Immature natural killer cell (primary cell): ENCODE measurements around the gene ZYG11A. TPM values are rescaled to one million over a fixed set of nuclear protein-coding genes. Genes with fewer than 3 reads are reported as not detected.
"Not testable (repeated sequence)": the region's sequence is repeated elsewhere in the genome, so short reads cannot be mapped to it uniquely, and the experiment has no call there.

Experiments
- DNase-seq, 3 donors: peaks; one replicate each; pipeline ENCODE4 v3.0.0; 2022; ENCODE audit warnings: mixed read lengths in 1 of 3
- H3K27ac Mint-ChIP-seq, 6 donors: one replicate each; pipeline ENCODE4 v1.8.0; 2020; ENCODE audit warnings: mixed read lengths in 6 of 6, mild to moderate bottlenecking in 5 of 6, inconsistent platforms in 4 of 6, moderate library complexity in 3 of 6
- H3K27me3 Mint-ChIP-seq, 3 donors: one replicate each; pipeline ENCODE4 v1.8.0; 2020 to 2021; ENCODE audit warnings: low read depth in 3 of 3, mild to moderate bottlenecking in 3 of 3, mixed read lengths in 3 of 3, moderate library complexity in 3 of 3, inconsistent platforms in 1 of 3
- H3K36me3 Mint-ChIP-seq, 3 donors: one replicate each; pipeline ENCODE4 v1.8.0; 2020; ENCODE audit warnings: mixed read lengths in 3 of 3, inconsistent platforms in 2 of 3, mild to moderate bottlenecking in 2 of 3
- H3K4me1 Mint-ChIP-seq, 2 donors: one replicate each; pipeline ENCODE4 v1.8.0; 2020; ENCODE audit warnings: inconsistent platforms in 2 of 2, mild to moderate bottlenecking in 2 of 2, mixed read lengths in 2 of 2, moderate library complexity in 1 of 2
- H3K4me3 Mint-ChIP-seq, 5 donors: one replicate each; pipeline ENCODE4 v1.8.0; 2020; ENCODE audit warnings: mild to moderate bottlenecking in 5 of 5, mixed read lengths in 5 of 5, inconsistent platforms in 3 of 5, moderate library complexity in 3 of 5
- H3K9me3 Mint-ChIP-seq, 6 donors: one replicate each; pipeline ENCODE4 v1.8.0; 2020; ENCODE audit warnings: mild to moderate bottlenecking in 6 of 6, mixed read lengths in 6 of 6, inconsistent platforms in 4 of 6, moderate library complexity in 3 of 6
- polyA plus RNA-seq, 3 donors: library from polyadenylated mRNA; unstranded; fragments of 300-500 nt; fragmentation: Illumina TruSeq; gene quantifications; one replicate each; pipeline ENCODE4 v1.2.3, GENCODE V29; 2021

The ZYG11A gene
- polyA plus RNA-seq, 3 donors from 2014 or later: not detected

DNA sequence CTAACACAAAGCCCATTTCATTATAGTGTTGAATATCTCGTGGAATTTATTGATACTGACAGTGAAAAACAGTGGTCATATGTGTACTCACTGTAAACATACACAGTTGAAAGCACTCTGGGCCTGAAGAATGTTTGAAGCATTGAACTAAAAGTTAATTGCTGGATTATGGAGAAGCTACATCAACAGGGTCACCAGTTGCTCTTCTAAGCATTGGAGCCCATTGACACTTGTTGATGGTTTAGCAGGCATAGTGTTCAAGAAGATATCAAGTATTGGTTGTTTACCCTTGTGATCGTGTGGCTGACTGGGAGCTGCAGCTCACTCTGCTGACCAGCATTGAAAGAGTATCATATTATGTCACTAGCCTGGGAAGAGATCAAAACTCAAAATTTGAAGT lies 10.3 kb downstream of the ZYG11A start:
- Mint-ChIP-seq H3K27ac (no peak overlapping the region), H3K27me3 (peaks cover 0 to 3% (median 3%) of the 10 kb centered on the region in 3 donors), H3K9me3 (no peaks in the 10 kb centered on the region), H3K4me3 (no peak overlapping the region), H3K36me3 (no peaks in the 10 kb centered on the region), H3K4me1 (no peaks in the 10 kb centered on the region)
- DNase-seq: no peak

GRCh38 chr1:52855584-52855983 lies 13.0 kb downstream of the ZYG11A start:
- no peak for DNase-seq
- Mint-ChIP-seq H3K4me3 (no peak overlapping the region), H3K9me3 (no peaks in the 10 kb centered on the region), H3K27ac (no peak overlapping the region), H3K4me1 (no peaks in the 10 kb centered on the region), H3K27me3 (peaks cover 0 to 3% (median 0%) of the 10 kb centered on the region in 3 donors), H3K36me3 (no peaks in the 10 kb centered on the region)

- Mint-ChIP-seq H3K36me3 (no peaks in the 10 kb centered on the region), H3K4me1 (no peaks in the 10 kb centered on the region), H3K27ac (no peak overlapping the region), H3K27me3 (peaks cover 0 to 3% (median 0%) of the 10 kb centered on the region in 3 donors), H3K4me3 (no peak overlapping the region), H3K9me3 (no peaks in the 10 kb centered on the region)
- no peak for DNase-seq
Measured at GRCh38 chr1:52856026-52856425, 13.5 kb downstream of the ZYG11A start.

- DNase-seq: no peak
- Mint-ChIP-seq H3K4me1 (no peaks in the 10 kb centered on the region), H3K36me3 (no peaks in the 10 kb centered on the region)
Measured at GRCh38 chr1:52857443-52857842, 14.9 kb downstream of the ZYG11A start.

DNA sequence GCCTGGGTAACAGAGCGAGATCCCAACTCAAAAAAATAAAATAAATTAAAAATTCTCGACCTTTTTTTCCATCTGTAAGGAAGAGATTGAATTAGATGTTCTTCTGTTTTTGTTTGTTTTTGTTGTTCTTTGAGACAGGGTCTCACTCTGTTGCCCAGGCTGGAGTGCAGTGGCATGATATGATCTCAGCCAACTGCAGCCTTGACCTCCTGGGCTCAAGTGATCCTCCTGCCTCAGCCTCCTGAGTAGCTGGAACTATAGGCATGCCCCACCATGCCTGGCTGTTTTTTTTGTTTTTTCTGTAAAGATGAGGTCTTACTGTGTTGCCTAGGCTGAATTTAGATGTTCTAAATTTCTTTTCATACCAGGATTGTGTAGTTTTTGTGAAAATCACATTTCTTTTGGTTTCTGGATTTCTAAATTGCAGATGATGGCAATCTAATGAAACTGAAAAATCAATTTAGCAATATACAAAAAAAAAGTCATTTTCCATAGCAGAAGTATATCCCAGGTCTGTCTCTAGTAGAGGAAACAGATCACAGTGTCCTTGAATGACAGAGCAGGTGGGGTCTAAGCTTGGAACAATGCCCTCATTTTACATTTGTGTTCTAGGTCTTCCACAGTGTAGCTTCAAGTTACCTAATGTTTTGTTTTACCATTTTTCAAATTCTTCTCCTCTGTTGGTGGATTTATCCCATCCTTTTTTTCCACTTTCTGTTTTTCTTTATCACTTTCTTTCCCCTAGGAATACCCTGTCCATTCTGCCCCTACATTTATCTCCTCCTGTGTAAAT lies 20.3 kb downstream of the ZYG11A start:
- no peak overlapping the region for H3K4me3 Mint-ChIP-seq
- H3K27ac Mint-ChIP-seq: no peak overlapping the region
- H3K36me3 Mint-ChIP-seq: no peaks in the 10 kb centered on the region
- H3K4me1 Mint-ChIP-seq: no peaks in the 10 kb centered on the region
- H3K9me3 Mint-ChIP-seq: no peaks in the 10 kb centered on the region
- no peak for DNase-seq
- peaks cover 0 to 3% (median 2%) of the 10 kb centered on the region in 3 donors for H3K27me3 Mint-ChIP-seq

More at GRCh38 chr1:52857443-52857842, 14.9 kb downstream of the ZYG11A start:
- Mint-ChIP-seq H3K27me3 (peaks cover 2 to 3% (median 3%) of the 10 kb centered on the region in 3 donors), H3K4me3 (no peak overlapping the region), H3K9me3 (no peaks in the 10 kb centered on the region), H3K27ac (no peak overlapping the region)

DNA sequence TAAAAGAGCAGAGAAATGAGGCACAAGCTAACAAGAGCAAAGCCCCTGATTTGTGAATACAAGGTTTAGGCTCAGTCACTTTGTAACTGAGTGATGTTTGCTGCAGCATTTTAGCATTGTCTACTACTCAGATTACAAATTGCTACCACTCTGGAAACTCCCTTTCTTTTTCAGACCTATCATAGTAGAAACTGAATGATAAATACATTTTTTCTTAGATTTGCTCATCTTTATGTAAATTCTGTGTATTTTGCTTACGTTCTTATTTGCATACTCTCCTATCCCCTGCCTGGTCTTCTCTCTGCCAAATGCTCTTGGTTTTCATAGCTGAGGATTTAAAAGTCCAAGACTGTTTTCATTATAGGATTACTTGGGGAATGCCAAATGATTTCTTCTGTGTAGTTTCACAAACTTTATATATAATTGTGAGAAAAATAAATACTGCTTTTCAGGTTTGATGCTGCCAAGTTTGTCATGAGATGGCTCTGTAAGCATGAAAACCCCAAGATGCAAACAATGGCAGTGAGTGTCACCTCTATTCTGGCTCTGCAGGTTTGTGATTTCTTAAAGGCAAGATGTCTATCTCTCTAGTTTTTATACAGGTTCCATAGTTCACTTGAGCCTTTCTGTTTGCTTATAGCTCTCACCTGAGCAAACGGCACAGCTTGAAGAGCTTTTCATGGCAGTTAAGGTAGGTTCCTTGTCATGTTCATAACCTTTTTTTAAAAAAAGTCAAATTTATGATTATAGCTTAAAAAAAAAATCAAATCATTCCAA lies 24.7 kb downstream of the ZYG11A start:
- no peak overlapping the region for H3K27ac Mint-ChIP-seq
- no peak for DNase-seq
- no peaks in the 10 kb centered on the region for H3K9me3 Mint-ChIP-seq
- no peak overlapping the region for H3K4me3 Mint-ChIP-seq
- H3K36me3 Mint-ChIP-seq: no peaks in the 10 kb centered on the region
- no peaks in the 10 kb centered on the region for H3K4me1 Mint-ChIP-seq
- peaks cover 0 to 6% (median 4%) of the 10 kb centered on the region in 3 donors for H3K27me3 Mint-ChIP-seq

DNA sequence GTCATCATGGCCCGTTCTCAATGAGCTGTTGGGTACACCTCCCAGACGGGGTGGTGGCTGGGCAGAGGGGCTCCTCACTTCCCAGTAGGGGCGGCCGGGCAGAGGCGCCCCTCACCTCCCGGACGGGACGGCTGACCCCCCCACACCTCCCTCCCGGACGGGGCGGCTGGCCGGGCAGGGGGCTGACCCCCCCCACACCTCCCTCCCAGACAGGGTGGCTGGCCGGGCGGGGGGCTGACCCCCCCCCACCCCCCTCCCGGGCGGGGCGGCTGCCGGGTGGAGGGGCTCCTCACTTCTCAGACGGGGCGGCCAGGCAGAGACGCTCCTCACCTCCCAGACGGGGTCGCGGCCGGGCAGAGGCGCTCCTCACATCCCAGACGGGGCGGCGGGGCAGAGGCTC lies 27.2 kb downstream of the ZYG11A start:
- not testable (repeated sequence) for DNase-seq

DNA sequence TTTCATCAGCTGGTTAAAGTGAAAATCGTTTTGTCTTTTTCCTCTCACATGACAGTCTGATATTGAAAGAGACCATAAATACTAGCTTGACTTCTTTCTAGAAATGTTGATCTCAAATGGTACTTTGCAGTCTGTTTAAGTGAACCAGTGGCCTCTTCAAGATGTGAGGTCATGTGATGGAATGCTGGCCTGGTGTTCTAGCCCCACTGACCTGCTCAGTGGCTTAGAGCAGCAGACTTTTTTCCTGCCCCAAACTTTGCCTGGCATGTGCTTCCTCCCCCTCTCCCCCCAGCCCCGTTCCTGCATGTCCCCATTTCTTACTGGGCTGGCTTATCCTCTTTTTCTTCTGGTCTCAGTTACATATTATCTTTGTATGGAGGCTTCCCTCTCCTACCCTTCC lies 34.3 kb downstream of the ZYG11A start:
- Mint-ChIP-seq H3K27ac (no peak overlapping the region), H3K9me3 (no peaks in the 10 kb centered on the region), H3K27me3 (peaks cover 0 to 3% (median 0%) of the 10 kb centered on the region in 3 donors), H3K36me3 (no peaks in the 10 kb centered on the region), H3K4me3 (no peak overlapping the region), H3K4me1 (no peaks in the 10 kb centered on the region)
- DNase-seq: no peak

More for the DNA sequence above, 27.2 kb downstream of the ZYG11A start:
- not testable (repeated sequence) for H3K4me3 Mint-ChIP-seq, H3K27ac Mint-ChIP-seq, H3K36me3 Mint-ChIP-seq, H3K4me1 Mint-ChIP-seq, H3K9me3 Mint-ChIP-seq, H3K27me3 Mint-ChIP-seq

DNA sequence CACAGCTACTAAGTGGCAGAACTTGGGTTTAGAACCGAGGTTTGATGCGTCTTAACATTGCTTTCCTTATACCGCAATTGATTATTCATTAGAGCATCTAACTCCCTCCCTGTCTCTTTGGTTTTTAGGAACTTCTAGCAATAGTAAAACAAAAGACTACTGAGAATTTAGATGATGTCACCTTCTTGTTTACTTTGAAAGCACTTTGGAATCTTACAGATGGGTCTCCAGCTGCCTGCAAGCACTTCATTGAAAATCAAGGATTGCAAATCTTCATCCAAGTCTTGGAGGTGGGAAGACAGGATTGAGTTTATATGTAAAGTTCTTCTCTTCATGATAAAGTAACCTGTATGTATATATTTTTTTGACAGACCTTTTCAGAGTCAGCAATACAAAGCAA lies 35.0 kb downstream of the ZYG11A start:
- Mint-ChIP-seq H3K9me3 (no peaks in the 10 kb centered on the region), H3K4me1 (no peaks in the 10 kb centered on the region), H3K27ac (no peak overlapping the region), H3K27me3 (peaks cover 0 to 2% (median 0%) of the 10 kb centered on the region in 3 donors), H3K4me3 (no peak overlapping the region), H3K36me3 (no peaks in the 10 kb centered on the region)
- DNase-seq: no peak

- no peak overlapping the region for H3K4me3 Mint-ChIP-seq
- H3K36me3 Mint-ChIP-seq: no peaks in the 10 kb centered on the region
- no peak for DNase-seq
- no peaks in the 10 kb centered on the region for H3K9me3 Mint-ChIP-seq
- H3K27ac Mint-ChIP-seq: no peak overlapping the region
- peaks cover 0 to 2% (median 0%) of the 10 kb centered on the region in 3 donors for H3K27me3 Mint-ChIP-seq
- no peaks in the 10 kb centered on the region for H3K4me1 Mint-ChIP-seq
Measured at GRCh38 chr1:52880206-52880605, 37.6 kb downstream of the ZYG11A start.

- Mint-ChIP-seq H3K27ac (no peak overlapping the region), H3K4me3 (no peak overlapping the region), H3K4me1 (no peaks in the 10 kb centered on the region), H3K36me3 (no peaks in the 10 kb centered on the region), H3K9me3 (no peaks in the 10 kb centered on the region), H3K27me3 (peaks cover 0 to 5% (median 0%) of the 10 kb centered on the region in 3 donors)
- no peak for DNase-seq
Measured at GRCh38 chr1:52887483-52887882, 44.9 kb downstream of the ZYG11A start.

DNA sequence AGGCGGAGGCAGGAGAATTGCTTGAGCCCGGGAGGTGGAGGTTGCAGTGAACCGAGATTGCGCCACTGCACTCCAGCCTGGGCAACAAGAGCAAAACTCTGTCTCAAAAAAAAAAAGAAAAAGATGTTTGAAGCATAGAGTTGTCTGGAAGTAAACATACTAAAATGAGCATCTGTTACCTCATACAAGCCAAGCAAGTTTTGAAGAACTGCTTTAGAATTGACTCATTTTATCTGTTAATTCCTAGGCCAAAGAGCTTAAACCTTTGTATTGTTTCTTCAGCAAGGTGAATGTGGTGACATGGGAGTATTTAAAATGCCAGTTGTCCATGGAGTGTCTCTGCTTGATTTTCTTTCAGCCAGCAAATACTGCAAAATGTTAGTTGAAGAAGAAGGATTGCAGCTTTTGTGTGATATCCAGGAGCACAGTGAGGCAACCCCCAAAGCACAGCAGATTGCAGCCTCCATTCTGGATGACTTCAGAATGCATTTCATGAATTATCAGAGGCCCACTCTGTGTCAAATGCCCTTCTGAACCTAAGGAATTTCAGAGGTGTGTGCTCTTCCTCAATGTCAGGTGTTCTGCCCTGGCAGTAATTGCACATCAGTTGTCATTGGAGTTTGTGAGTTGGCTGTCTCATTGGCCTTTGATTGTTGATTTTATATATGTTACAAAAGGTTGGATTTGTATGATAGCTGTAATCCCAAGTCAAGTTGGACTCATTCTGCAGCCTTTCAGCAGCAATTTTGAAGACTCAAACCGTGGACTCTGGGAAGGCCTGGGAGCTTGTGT lies 50.1 kb downstream of the ZYG11A start:
- Mint-ChIP-seq H3K36me3 (peaks cover 5 to 9% (median 6%) of the 10 kb centered on the region in 3 donors), H3K27ac (no peak overlapping the region), H3K9me3 (no peaks in the 10 kb centered on the region), H3K27me3 (peaks cover 0 to 10% (median 1%) of the 10 kb centered on the region in 3 donors), H3K4me3 (no peak overlapping the region), H3K4me1 (no peaks in the 10 kb centered on the region)
- no peak for DNase-seq

- no peak overlapping the region for H3K4me3 Mint-ChIP-seq
- peaks cover 7 to 10% (median 9%) of the 10 kb centered on the region in 3 donors for H3K36me3 Mint-ChIP-seq
- H3K4me1 Mint-ChIP-seq: no peaks in the 10 kb centered on the region
- H3K27me3 Mint-ChIP-seq: peaks cover 0 to 5% (median 1%) of the 10 kb centered on the region in 3 donors
- no peak for DNase-seq
- H3K9me3 Mint-ChIP-seq: no peaks in the 10 kb centered on the region
- no peak overlapping the region for H3K27ac Mint-ChIP-seq
Measured at GRCh38 chr1:52899445-52899894, 56.9 kb downstream of the ZYG11A start.

- Mint-ChIP-seq H3K36me3 (peaks cover 5 to 10% (median 7%) of the 10 kb centered on the region in 3 donors), H3K4me3 (no peak overlapping the region), H3K27ac (no peak overlapping the region), H3K4me1 (no peaks in the 10 kb centered on the region), H3K27me3 (no peaks in the 10 kb centered on the region), H3K9me3 (no peaks in the 10 kb centered on the region)
- DNase-seq: no peak
Measured at GRCh38 chr1:52900402-52900801, 57.8 kb downstream of the ZYG11A start.
